Tibial nerve (tissue), 4 donors: ENCODE results near the gene GRB7.

ENCODE experiments used
- CTCF ChIP-seq, 5 experiments: fragments of 200-600 bp in 3 of 5; fragments of 450-650 bp in 2 of 5; sonication (generic) in 3 of 5; IDR thresholded peaks; one replicate each; pipeline ENCODE4 v1.5.1; 2016 to 2019; ENCODE audit warnings: antibody characterized with exemption in 5 of 5, mild to moderate bottlenecking in 3 of 5, moderate library complexity in 2 of 5
- EP300 ChIP-seq, 2 donors: sonication (generic); formaldehyde crosslinking; IDR thresholded peaks; one replicate each; pipeline ENCODE4 v1.6.1; 2017; ENCODE audit warnings: antibody characterized with exemption in 2 of 2, mild to moderate bottlenecking in 1 of 2
- POLR2A ChIP-seq, 2 donors: fragments of 450-650 bp; IDR thresholded peaks; one replicate each; pipeline ENCODE4 v1.6.1; 2017; ENCODE audit warnings: antibody characterized with exemption in 2 of 2, mild to moderate bottlenecking in 2 of 2, moderate library complexity in 2 of 2

DNA sequence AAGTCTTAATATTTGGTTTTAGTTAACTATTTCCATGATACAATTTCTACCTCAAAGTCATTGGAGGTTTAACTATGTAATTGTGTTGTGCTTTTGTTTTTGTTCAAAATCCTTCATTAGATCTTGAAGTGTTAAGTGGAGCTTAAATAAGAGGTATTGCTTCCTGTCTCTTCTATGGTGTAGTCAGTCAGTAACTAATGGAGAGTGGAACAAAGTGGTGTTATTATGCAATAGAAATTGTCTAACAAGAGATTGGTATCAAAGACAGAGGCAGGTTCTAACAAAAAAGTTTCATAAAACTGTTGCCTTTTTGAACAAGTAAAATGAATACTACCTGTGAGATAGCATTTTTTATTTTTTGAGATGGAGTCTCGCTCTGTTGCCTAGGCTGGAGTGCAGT is 45.2 kb downstream of the GRB7 start:
- no peak for TF ChIP-seq POLR2A (IDR thresholded peaks at IDR 0.05)
- TF ChIP-seq CTCF (IDR thresholded peaks at IDR 0.05), result no peak
- TF ChIP-seq EP300 (IDR thresholded peaks at IDR 0.05), result no peak
